SU-DHL-6 (cell line): ENCODE results near the gene CD300H.

ENCODE experiments used
- H2AFZ ChIP-seq: fragments of 200-600 bp; sonication (generic); 2 replicates; pipeline ENCODE4 v1.6.1; 2014; ENCODE audit warnings: low read depth, mild to moderate bottlenecking, moderate library complexity, mixed read lengths, antibody characterized with exemption, low read length; ENCODE audit not compliant: severe bottlenecking
- H3F3A ChIP-seq: fragments of 200-600 bp; shearing (Covaris generic); 2 replicates; pipeline ENCODE4 v1.6.0; 2016; ENCODE audit warnings: antibody characterized with exemption, mild to moderate bottlenecking; ENCODE audit not compliant: insufficient read depth
- H3K27ac ChIP-seq: fragments of 200-600 bp; sonication (generic); 2 replicates; pipeline ENCODE4 v1.5.1; 2016; ENCODE audit warnings: low read depth, mild to moderate bottlenecking, low read length, moderate library complexity, mixed read lengths
- H3K27me3 ChIP-seq: fragments of 200-600 bp; sonication (generic), shearing (Covaris generic); 2 replicates; pipeline ENCODE4 v1.6.0; 2014; ENCODE audit warnings: mild to moderate bottlenecking, low read length
- H3K36me3 ChIP-seq: fragments of 200-600 bp; sonication (generic); 2 replicates; pipeline ENCODE4 v1.6.1; 2014; ENCODE audit warnings: mild to moderate bottlenecking, low read length, mixed read lengths
- H3K4me2 ChIP-seq: fragments of 300-600, 200-600 bp; shearing (Covaris generic), sonication (generic); 2 replicates; pipeline ENCODE4 v1.6.0; 2014; ENCODE audit warnings: low read length, low read depth, mild to moderate bottlenecking; ENCODE audit not compliant: poor library complexity, severe bottlenecking
- H3K4me3 ChIP-seq: fragments of 200-600 bp; sonication (generic); 2 replicates; pipeline ENCODE4 v1.5.1; 2014; ENCODE audit warnings: antibody characterized with exemption, low read length, mild to moderate bottlenecking, mixed read lengths; ENCODE audit not compliant: insufficient read depth, poor library complexity, severe bottlenecking
- H3K79me2 ChIP-seq: fragments of 200-600 bp; sonication (generic); 2 replicates; pipeline ENCODE4 v1.6.1; 2014; ENCODE audit warnings: mild to moderate bottlenecking, low read length, moderate library complexity; ENCODE audit not compliant: insufficient read depth
- H3K9ac ChIP-seq: fragments of 200-600 bp; sonication (generic); 2 replicates; pipeline ENCODE4 v1.7.0; 2014; ENCODE audit warnings: mild to moderate bottlenecking, low read length
- H3K9me2 ChIP-seq: fragments of 200-600 bp; sonication (generic); replicated peaks from 2 replicates; pipeline ENCODE4 v1.6.1; 2014; ENCODE audit warnings: low read length; ENCODE audit not compliant: insufficient read depth
- H3K9me3 ChIP-seq: fragments of 200-600 bp; sonication (generic); 2 replicates; pipeline ENCODE4 v1.6.1; 2014; ENCODE audit warnings: low read length, mixed read lengths; ENCODE audit not compliant: insufficient read depth
- H4K20me1 ChIP-seq: fragments of 200-600 bp; sonication (generic); 2 replicates; pipeline ENCODE4 v1.6.1; 2014; ENCODE audit warnings: low read depth, mild to moderate bottlenecking, antibody characterized with exemption, low read length, moderate library complexity, mixed read lengths
- EZH2phosphoT487 ChIP-seq: fragments of 200-600 bp; sonication (generic), shearing (Covaris generic); conservative IDR thresholded peaks from 2 replicates; pipeline ENCODE4 v1.6.1; 2018; ENCODE audit warnings: mild to moderate bottlenecking, antibody characterized with exemption, low read length, moderate library complexity, mixed read lengths
- TF ChIP-seq, protein P1 (sequence below): fragments of 200-600 bp; sonication (generic); IDR thresholded peaks from one replicate; pipeline ENCODE4 v1.5.1; 2017; ENCODE audit warnings: antibody characterized with exemption, mild to moderate bottlenecking, low read length, moderate library complexity; ENCODE audit not compliant: insufficient read depth, poor library complexity, severe bottlenecking

CD300H gene

GRCh38 chr17:74543891-74544760, 23.2 kb downstream of the CD300H start:
- Histone ChIP-seq H3K9ac (no peak overlapping the region), H3K27ac (no peak overlapping the region), H3K27me3 (no peaks in the 10 kb centered on the region), H3K4me2 (no peak overlapping the region), H2AFZ (no peak overlapping the region), H3K79me2 (no peaks in the 10 kb centered on the region), H3K9me3 (no peaks in the 10 kb centered on the region), H4K20me1 (no peaks in the 10 kb centered on the region), H3K36me3 (no peaks in the 10 kb centered on the region), H3K9me2 (no peaks in the 10 kb centered on the region), H3K4me3 (no peak overlapping the region), H3F3A (no peaks in the 10 kb centered on the region)
- TF ChIP-seq, protein P1, sequence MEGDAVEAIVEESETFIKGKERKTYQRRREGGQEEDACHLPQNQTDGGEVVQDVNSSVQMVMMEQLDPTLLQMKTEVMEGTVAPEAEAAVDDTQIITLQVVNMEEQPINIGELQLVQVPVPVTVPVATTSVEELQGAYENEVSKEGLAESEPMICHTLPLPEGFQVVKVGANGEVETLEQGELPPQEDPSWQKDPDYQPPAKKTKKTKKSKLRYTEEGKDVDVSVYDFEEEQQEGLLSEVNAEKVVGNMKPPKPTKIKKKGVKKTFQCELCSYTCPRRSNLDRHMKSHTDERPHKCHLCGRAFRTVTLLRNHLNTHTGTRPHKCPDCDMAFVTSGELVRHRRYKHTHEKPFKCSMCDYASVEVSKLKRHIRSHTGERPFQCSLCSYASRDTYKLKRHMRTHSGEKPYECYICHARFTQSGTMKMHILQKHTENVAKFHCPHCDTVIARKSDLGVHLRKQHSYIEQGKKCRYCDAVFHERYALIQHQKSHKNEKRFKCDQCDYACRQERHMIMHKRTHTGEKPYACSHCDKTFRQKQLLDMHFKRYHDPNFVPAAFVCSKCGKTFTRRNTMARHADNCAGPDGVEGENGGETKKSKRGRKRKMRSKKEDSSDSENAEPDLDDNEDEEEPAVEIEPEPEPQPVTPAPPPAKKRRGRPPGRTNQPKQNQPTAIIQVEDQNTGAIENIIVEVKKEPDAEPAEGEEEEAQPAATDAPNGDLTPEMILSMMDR: no peak
- no peak for TF ChIP-seq EZH2phosphoT487

GRCh38 chr17:74543406-74543805, 23.9 kb downstream of the CD300H start:
- Histone ChIP-seq H3K9me3 (no peaks in the 10 kb centered on the region), H4K20me1 (no peaks in the 10 kb centered on the region), H3K9ac (no peak overlapping the region), H3K4me2 (no peak overlapping the region), H3K27me3 (no peaks in the 10 kb centered on the region), H3K36me3 (no peaks in the 10 kb centered on the region), H3F3A (no peaks in the 10 kb centered on the region), H3K9me2 (no peaks in the 10 kb centered on the region), H2AFZ (no peak overlapping the region), H3K27ac (no peak overlapping the region), H3K79me2 (no peaks in the 10 kb centered on the region), H3K4me3 (no peak overlapping the region)
- TF ChIP-seq, protein P1: no peak
- TF ChIP-seq EZH2phosphoT487: no peak

DNA sequence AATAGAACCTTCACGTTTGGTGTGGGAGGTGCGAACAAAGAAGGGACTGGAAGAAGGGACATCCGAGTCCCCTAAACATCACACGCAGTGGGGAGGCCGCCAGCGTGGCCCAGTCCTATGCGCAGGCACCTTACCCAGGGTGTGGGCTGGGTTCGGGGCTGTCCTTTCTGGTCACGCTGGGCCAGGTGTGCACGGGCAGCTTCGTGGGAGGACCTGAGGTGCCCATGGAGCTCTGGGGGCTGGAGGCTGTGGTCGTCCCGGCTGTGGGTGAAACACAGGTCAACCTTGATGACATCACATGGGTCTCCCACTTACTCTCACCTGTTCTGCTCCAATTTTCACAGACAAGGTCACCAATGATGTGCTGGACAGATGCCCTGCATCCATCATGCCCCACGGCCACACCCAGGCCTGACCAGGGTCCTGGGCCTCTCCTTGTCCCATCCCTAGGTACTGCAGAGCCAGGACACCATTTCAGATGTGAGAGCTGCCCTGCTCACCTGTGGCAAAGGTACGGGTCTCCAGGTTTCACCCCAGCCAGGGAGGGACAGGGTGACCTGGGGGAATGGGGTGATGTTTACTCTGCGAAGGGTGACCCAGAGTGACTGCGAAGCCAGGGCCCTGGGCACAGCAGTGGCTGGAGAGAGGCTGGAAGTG, 24.5 kb downstream of the CD300H start:
- Histone ChIP-seq H4K20me1 (no peaks in the 10 kb centered on the region), H3F3A (no peaks in the 10 kb centered on the region), H3K36me3 (no peaks in the 10 kb centered on the region), H3K27ac (no peak overlapping the region), H3K4me3 (no peak overlapping the region), H3K27me3 (no peaks in the 10 kb centered on the region), H3K4me2 (no peak overlapping the region), H3K9ac (no peak overlapping the region), H3K79me2 (no peaks in the 10 kb centered on the region), H3K9me3 (no peaks in the 10 kb centered on the region), H2AFZ (no peak overlapping the region), H3K9me2 (no peaks in the 10 kb centered on the region)
- TF ChIP-seq, protein P1: no peak
- no peak for TF ChIP-seq EZH2phosphoT487
